Mucosa of rectum (tissue), 2 donors: ENCODE data around the gene CCDC12.
A peak's percentile ranks its signal among the peaks of the same experiment; 100 is the strongest.

Source experiments
- H3K27ac ChIP-seq, 2 donors: one replicate each; pipeline ENCODE4 v1.7.0; 2013; ENCODE audit warnings: inconsistent platforms in 2 of 2, low read depth in 2 of 2, low read length in 2 of 2
- H3K27me3 ChIP-seq, 2 donors: one replicate each; pipeline ENCODE4 v1.7.0; 2013; ENCODE audit warnings: low read length in 2 of 2; ENCODE audit not compliant: control insufficient read depth in 2 of 2, insufficient read depth in 2 of 2
- H3K36me3 ChIP-seq, 2 donors: one replicate each; pipeline ENCODE4 v1.7.0; 2013; ENCODE audit warnings: low read length in 2 of 2; ENCODE audit not compliant: control insufficient read depth in 2 of 2, insufficient read depth in 2 of 2
- H3K4me1 ChIP-seq, 2 donors: one replicate each; pipeline ENCODE4 v1.7.0; 2013; ENCODE audit warnings: low read length in 2 of 2, mild to moderate bottlenecking in 1 of 2; ENCODE audit not compliant: control insufficient read depth in 2 of 2, insufficient read depth in 2 of 2
- H3K4me3 ChIP-seq, 2 donors: one replicate each; pipeline ENCODE4 v1.7.0; 2013; ENCODE audit warnings: low read length in 2 of 2
- H3K9ac ChIP-seq, 2 donors: one replicate each; pipeline ENCODE4 v1.7.0; 2013; ENCODE audit warnings: low read length in 2 of 2, low read depth in 1 of 2, mild to moderate bottlenecking in 1 of 2
- H3K9me3 ChIP-seq, 2 donors: one replicate each; pipeline ENCODE4 v1.7.0; 2013; ENCODE audit warnings: low read length in 2 of 2; ENCODE audit not compliant: control insufficient read depth in 2 of 2
- donor health status: healthy.
- donor health status: Normal muscosa, but diverticular disease.

The CCDC12 gene

DNA sequence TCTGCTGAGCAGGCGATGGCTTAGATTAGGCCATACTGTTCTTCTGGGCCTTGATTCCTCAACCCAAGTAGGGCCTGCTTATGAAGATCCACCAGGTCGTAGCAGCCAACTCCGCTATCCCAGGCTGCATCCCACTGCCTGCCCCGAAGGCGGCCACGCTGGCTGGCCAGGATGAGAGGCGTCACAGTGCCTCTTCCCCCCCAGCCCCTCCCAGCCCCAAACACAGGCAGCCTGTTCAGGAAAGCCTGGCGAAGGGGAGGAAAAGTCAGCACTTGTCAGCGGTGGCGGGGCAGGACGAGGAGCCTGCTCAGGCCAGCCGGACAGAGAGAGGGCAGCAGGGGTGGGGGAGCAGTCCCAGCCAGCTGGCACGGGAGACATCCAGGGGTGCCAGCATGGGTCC lies 87.8 kb downstream of the CCDC12 start:
- no peak overlapping the region for H3K27ac ChIP-seq
- peaks cover 9 to 11% of the 10 kb centered on the region in 2 donors for H3K4me1 ChIP-seq
- H3K9ac ChIP-seq = no peak overlapping the region
- H3K27me3 ChIP-seq = peaks cover 25 to 37% of the 10 kb centered on the region in 2 donors
- H3K36me3 ChIP-seq = no peaks in the 10 kb centered on the region
- H3K4me3 ChIP-seq = no peak overlapping the region
- no peaks in the 10 kb centered on the region for H3K9me3 ChIP-seq

DNA sequence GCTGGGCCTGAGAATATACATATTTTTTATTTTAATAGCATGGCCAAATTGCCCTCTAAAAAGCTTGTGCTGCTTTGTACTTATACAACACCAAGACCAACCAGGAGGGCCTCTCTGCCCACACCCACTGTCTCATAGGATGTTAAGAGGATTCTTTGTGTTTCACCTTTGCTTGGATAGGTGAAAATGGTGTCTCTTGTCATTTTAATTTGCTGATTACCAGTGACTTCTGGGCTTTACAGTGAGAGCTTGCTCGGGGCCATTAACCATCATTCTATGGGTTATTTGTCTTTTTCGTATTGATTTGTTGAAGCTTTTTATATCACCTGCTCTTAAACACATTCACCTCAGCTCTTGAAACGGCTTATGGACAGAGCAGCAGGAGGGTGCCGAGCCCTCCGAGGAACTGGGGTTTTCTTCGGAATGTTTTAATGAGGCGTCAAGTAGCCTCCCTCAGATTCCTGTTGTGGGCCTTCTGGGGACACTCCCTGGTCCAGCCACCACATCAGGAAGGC lies 88.5 kb downstream of the CCDC12 start:
- Histone ChIP-seq H3K4me3 (no peak overlapping the region), H3K9ac (no peak overlapping the region), H3K27me3 (peaks cover 26 to 34% of the 10 kb centered on the region in 2 donors), H3K36me3 (no peaks in the 10 kb centered on the region), H3K4me1 (peaks cover 9 to 11% of the 10 kb centered on the region in 2 donors), H3K27ac (no peak overlapping the region), H3K9me3 (no peaks in the 10 kb centered on the region)

DNA sequence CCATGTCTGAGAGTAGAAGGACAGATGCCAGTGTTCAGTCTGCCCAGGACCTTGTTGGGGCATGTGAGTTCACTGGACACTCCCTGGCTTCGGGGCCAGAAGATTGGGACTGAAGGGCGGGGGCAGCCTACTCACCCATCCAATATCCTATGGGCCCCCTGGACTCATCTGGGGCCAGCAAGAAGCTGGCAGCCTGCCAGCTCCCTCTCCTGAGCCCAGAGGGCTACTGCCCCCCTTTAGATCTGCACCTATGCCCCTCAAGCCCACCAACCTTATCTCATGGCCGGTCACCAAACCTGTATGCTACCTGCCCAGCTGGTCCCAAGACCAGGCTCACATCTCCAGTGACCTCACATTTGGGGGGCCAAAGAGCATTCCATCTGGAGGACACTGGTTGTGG lies 90.9 kb downstream of the CCDC12 start:
- H3K27me3 ChIP-seq = peaks cover 16 to 32% of the 10 kb centered on the region in 2 donors
- no peak overlapping the region for H3K4me3 ChIP-seq
- no peaks in the 10 kb centered on the region for H3K36me3 ChIP-seq
- H3K9me3 ChIP-seq = no peaks in the 10 kb centered on the region
- no peak overlapping the region for H3K27ac ChIP-seq
- H3K9ac ChIP-seq = no peak overlapping the region
- no peaks in the 10 kb centered on the region for H3K4me1 ChIP-seq

DNA sequence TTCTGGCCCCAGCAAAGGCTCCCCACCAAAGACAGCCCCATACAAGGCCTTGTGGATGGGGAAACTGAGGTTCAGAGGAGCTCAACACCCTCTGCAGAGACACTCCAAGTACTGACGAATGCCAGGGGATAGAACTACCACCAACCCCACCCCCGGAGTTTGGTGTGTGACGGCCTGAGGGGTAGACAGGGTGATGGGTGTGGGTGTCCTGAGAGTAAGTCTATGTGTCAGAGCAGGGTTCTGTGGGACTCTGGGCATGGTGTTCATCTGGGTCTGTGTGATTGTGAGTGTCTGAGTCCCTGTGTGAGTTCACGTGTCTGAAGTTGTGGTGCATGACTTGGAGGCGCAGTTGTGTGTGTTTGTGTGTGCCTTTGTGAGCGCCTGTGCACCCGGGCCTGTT lies 91.6 kb downstream of the CCDC12 start:
- Histone ChIP-seq H3K36me3 (no peaks in the 10 kb centered on the region), H3K27me3 (peaks cover 21 to 33% of the 10 kb centered on the region in 2 donors), H3K4me3 (no peak overlapping the region), H3K27ac (no peak overlapping the region), H3K4me1 (no peaks in the 10 kb centered on the region), H3K9me3 (no peaks in the 10 kb centered on the region), H3K9ac (no peak overlapping the region)

DNA sequence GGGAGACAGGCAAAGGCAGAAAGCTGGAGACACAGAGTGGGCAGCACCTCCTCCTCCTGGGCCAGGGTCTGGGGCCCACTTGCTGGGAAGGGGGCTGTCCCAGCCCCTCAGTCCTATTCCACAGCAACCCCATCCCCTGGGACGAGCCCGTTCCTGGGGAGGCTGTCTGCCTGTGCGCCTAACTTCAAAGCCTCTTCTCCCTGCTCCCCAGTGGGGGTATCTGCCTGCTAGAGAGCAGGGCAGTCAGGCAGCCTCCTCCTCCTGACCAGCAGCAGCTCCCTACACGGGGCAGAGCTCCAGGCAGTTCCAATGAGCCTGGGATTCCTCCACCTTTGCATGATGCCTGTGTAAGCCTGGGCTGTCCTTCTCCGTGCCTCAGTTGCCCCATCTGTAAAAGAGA lies 92.1 kb downstream of the CCDC12 start:
- Histone ChIP-seq H3K36me3 (no peaks in the 10 kb centered on the region), H3K4me1 (no peaks in the 10 kb centered on the region), H3K9ac (no peak overlapping the region), H3K4me3 (no peak overlapping the region), H3K27ac (no peak overlapping the region), H3K27me3 (peaks cover 21 to 33% of the 10 kb centered on the region in 2 donors), H3K9me3 (no peaks in the 10 kb centered on the region)

DNA sequence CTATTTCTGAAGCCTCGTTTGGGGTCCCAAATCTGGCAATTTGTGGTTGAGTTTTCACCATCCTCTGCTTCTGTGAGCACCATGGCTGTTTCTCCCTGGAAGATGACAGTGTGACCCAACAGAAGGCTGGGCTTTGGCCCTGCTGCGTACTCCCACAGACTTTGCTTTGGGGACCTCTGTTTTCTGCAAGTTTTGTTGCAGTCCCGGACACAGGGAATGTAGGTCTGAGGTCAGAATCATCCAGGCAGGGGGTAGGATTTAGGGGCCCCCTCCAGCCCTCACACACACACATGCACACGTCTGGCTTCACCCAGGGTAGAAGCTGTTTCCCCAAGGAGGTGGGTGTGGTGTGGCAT lies 92.7 kb downstream of the CCDC12 start:
- Histone ChIP-seq H3K9ac (no peak overlapping the region), H3K4me3 (peak overlapping the region; percentile 23 to 35), H3K27ac (no peak overlapping the region), H3K36me3 (no peaks in the 10 kb centered on the region), H3K4me1 (no peaks in the 10 kb centered on the region), H3K9me3 (no peaks in the 10 kb centered on the region), H3K27me3 (peaks cover 21 to 33% of the 10 kb centered on the region in 2 donors)

DNA sequence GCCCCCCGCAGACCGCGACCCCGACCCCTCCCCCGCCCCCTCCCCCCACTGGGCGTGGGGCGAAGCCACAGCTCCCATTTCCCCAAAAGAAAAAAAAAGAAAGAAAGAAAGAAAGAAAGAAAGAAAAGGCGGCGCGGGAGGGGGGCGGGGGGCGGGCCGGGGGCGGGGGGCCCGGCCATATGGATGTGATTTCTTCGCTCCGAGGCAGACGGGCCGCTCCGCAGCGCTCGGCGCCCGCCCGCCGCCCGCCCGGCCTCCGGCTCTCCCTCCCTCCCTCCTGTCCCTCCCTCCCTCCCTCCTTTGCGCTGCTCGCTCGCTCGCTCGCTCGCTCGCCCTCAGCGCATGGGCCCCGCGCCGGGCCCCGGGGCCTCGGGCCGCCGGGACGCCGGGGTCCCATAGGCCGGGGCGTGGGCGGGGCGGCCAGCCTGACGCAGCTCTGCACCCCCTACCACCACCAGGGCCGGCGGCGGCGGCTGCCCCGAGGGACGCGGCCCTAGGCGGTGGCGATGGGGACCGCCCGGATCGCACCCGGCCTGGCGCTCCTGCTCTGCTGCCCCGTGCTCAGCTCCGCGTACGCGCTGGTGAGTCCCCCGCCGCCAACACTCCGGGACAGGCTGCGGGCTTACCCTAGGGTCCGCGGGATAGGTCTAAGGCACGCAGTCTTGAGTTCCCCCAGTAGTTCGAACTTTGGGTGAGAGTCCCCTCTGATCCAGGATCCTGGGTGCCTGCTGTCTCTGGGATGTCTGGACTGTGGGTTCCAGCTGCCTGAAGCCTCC lies 93.3 kb downstream of the CCDC12 start:
- Histone ChIP-seq H3K36me3 (no peaks in the 10 kb centered on the region), H3K27me3 (peaks cover 21 to 33% of the 10 kb centered on the region in 2 donors), H3K4me1 (no peaks in the 10 kb centered on the region), H3K27ac (no peak overlapping the region), H3K9ac (no peak overlapping the region), H3K9me3 (no peaks in the 10 kb centered on the region), H3K4me3 (peak overlapping the region in 1 of 2 donors; percentile 35)

DNA sequence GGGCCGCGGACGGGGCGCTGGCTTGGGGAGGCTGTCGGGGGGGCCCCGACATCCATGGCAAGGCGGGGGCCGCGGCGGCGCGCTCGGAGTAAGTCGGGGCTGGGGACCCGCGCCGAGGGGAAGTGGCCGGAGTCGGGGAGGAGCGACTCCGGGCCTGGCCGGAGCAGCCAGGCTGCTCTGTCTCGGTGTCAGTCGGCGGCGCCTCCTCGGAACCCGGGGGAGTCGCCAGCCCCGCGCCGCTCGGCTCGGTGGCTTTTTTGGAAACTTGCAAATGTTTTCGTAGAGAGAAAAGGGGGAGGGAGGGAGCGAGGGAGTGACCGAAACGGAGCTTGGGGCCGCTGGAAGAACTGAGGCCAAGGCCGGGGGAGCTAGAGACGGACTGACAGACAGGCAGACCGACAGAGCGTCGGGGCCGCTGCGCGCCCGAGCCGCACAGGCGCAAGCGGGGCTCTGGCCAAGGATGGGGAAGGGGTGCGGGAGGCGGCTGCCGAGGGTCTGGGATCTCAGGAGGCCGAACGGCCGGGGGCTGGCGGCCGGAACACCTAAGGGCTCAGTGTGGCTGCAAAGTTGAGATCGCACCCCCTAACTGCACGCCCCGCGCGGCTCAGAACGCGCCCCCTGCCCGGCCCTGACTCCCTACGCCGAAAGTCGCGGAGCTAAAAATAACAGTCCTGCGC lies 94.0 kb downstream of the CCDC12 start:
- Histone ChIP-seq H3K9me3 (no peaks in the 10 kb centered on the region), H3K4me3 (peak overlapping the region; percentile 57 to 59), H3K27me3 (peaks cover 21 to 33% of the 10 kb centered on the region in 2 donors), H3K36me3 (no peaks in the 10 kb centered on the region), H3K4me1 (no peaks in the 10 kb centered on the region), H3K9ac (peak overlapping the region in 1 of 2 donors; percentile 58), H3K27ac (peak overlapping the region; percentile 37 to 52)

DNA sequence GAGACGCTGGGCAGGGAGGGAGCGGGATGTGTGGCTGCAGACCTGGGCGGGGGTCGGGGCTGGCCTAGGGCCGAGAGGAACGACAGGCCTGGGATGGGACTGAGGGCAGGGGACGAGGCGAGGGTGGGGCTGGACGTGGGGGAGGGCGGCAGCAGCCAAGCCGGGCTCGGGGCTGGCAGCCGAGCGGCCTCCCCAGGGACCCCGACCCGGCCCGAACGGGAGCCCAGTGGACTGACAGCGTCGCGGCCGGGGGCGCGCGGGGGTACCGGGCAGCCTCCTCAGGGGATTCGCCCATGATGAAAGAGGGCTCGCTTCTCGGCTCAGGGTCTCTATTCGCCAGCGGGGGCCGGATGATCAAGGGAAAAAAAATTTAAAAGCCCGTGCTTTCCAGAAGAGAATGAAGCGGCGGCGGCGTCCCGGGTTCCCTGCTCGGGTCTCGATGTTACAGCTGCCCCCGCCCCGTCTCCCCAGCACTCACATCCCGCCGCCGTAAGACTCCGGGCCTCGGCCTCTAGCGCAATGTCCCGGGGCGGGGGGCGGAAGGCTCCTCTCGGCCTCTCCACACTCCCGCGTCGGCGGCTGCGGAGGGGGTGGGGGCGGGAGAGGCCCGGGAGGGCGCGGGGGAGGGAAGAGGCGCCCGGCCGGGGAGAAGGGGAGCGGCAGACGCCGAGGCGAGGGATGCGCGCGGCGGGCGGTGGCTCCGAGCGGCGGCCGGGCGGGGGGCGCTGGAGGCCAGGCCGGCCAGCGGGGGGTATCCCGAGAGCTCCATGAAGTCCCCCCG lies 94.8 kb downstream of the CCDC12 start:
- Histone ChIP-seq H3K4me1 (no peaks in the 10 kb centered on the region), H3K36me3 (no peaks in the 10 kb centered on the region), H3K9me3 (no peaks in the 10 kb centered on the region), H3K27ac (peak overlapping the region; percentile 7 to 52), H3K4me3 (peak overlapping the region in 1 of 2 donors; percentile 57), H3K9ac (peak overlapping the region in 1 of 2 donors; percentile 58), H3K27me3 (peaks cover 21 to 33% of the 10 kb centered on the region in 2 donors)
